K562 (cell line): ENCODE measurements around the gene GCHFR. TPM values are rescaled to one million over a fixed set of nuclear protein-coding genes. Genes with fewer than 3 reads are reported as not detected.

ENCODE experiments used
- ELK3 ChIP-seq: fragments of 450-650 bp; formaldehyde crosslinking; IDR thresholded peaks from 2 replicates; pipeline ENCODE4 v1.4.0; 2020; ENCODE audit warnings: mild to moderate bottlenecking
- GABPA ChIP-seq: fragments of 200-800 bp; sonication (Bioruptor generic); conservative IDR thresholded peaks from 2 replicates; pipeline ENCODE4 v1.6.1; 2016; ENCODE audit warnings: low read depth, missing genetic modification characterization, missing compliant biosample characterization
- GABPB1 ChIP-seq: sonication (generic); formaldehyde crosslinking; IDR thresholded peaks from 2 replicates; pipeline ENCODE4 v1.8.0; 2022; ENCODE audit warnings: mild to moderate bottlenecking, missing genetic modification reagents
- MYNN ChIP-seq, 2 experiments: sonication (generic); formaldehyde crosslinking in 1 of 2; IDR thresholded peaks; 2 replicates each; pipeline versions ENCODE4 v1.5.0 to v1.6.1; 2016 to 2020; ENCODE audit warnings: antibody characterized with exemption in 1 of 2, missing genetic modification reagents in 1 of 2
- POU5F1 ChIP-seq: fragments of 150-350 bp; IDR thresholded peaks from 2 replicates; pipeline ENCODE4 v1.6.1; 2014; ENCODE audit warnings: borderline replicate concordance, low read length, low read depth, mild to moderate bottlenecking; ENCODE audit not compliant: partially characterized antibody
- PTBP1 ChIP-seq: fragments of 200-400 bp; formaldehyde crosslinking; IDR thresholded peaks from 2 replicates; pipeline ENCODE4 v1.6.1; 2017; ENCODE audit warnings: low read depth, low read length
- PTRF ChIP-seq: fragments of 450-650 bp; IDR thresholded peaks from 2 replicates; pipeline ENCODE4 v1.6.1; 2016; ENCODE audit warnings: mild to moderate bottlenecking, missing genetic modification characterization, missing compliant biosample characterization
- RFX7 ChIP-seq: fragments of 250-450 bp; sonication (Bioruptor Pico); IDR thresholded peaks from 2 replicates; pipeline ENCODE4 v1.5.1; 2021; ENCODE audit warnings: mild to moderate bottlenecking
- SETDB1 ChIP-seq: IDR thresholded peaks from one replicate; pipeline ENCODE4 v1.6.1; 2012; ENCODE audit warnings: low read length, control low read depth, inconsistent platforms
- STAT6 ChIP-seq: sonication (generic); formaldehyde crosslinking; IDR thresholded peaks from 2 replicates; pipeline ENCODE4 v1.8.1; 2023; ENCODE audit warnings: mild to moderate bottlenecking, missing genetic modification reagents
- TARDBP ChIP-seq: fragments of 450-650 bp; IDR thresholded peaks from 2 replicates; pipeline ENCODE4 v1.6.1; 2016
- TFAM ChIP-seq: fragments of 250-450 bp; sonication (Bioruptor Pico); conservative IDR thresholded peaks from 2 replicates; pipeline ENCODE4 v1.5.0; 2021; ENCODE audit warnings: mild to moderate bottlenecking, moderate library complexity
- TSC22D4 ChIP-seq: fragments of 450-650 bp; IDR thresholded peaks from 2 replicates; pipeline ENCODE4 v1.6.1; 2016; ENCODE audit warnings: missing genetic modification characterization, missing biosample characterization, control low read depth
- YBX1 ChIP-seq: fragments of 450-650 bp; IDR thresholded peaks from 2 replicates; pipeline ENCODE4 v1.7.1; 2016; ENCODE audit warnings: mild to moderate bottlenecking
- ZMIZ1 ChIP-seq, 2 experiments: fragments of 150-350 bp in 1 of 2; IDR thresholded peaks; 2 replicates each; pipeline ENCODE4 v1.6.1; 2012 to 2016; ENCODE audit warnings: low read depth in 2 of 2, low read length in 2 of 2, mild to moderate bottlenecking in 1 of 2, moderate library complexity in 1 of 2
- ZNF395 ChIP-seq: fragments of 200-800 bp; sonication (Bioruptor generic); IDR thresholded peaks from 2 replicates; pipeline ENCODE4 v1.6.1; 2017; ENCODE audit warnings: missing genetic modification characterization, missing compliant biosample characterization
- ZNF668 ChIP-seq: fragments of 250-450 bp; sonication (Bioruptor Pico); IDR thresholded peaks from 2 replicates; pipeline ENCODE4 v1.8.0; 2022; ENCODE audit warnings: mild to moderate bottlenecking, inconsistent platforms
- ZNF707 ChIP-seq: fragments of 250-450 bp; sonication (Bioruptor Pico); conservative IDR thresholded peaks from 2 replicates; pipeline ENCODE4 v1.8.0; 2022; ENCODE audit warnings: inconsistent platforms, mild to moderate bottlenecking, moderate library complexity
- ZSCAN29 ChIP-seq: fragments of 450-650 bp; IDR thresholded peaks from 2 replicates; pipeline ENCODE4 v1.6.1; 2017
- polyA plus RNA-seq, 8 experiments: library from polyadenylated mRNA; depleted of rRNA in 4 of 8; stranded (reverse) in 5 of 8; unstranded in 3 of 8; fragments of >200 nt; fragmentation: Nextera tagmentation in 2 of 8; fragmentation: Illumina TruSeq in 1 of 8; extraction: Ambion mirVana in 2 of 8; extraction: Trizol in 1 of 8; gene quantifications; 2 replicates each; pipeline versions ENCODE4 v1.2.1 to v1.2.3, GENCODE V29; 2011 to 2014; ENCODE audit warnings: inconsistent platforms in 1 of 8, missing spikeins in 1 of 8
- total RNA-seq, 7 experiments: library from RNA; depleted of rRNA in 6 of 7; stranded (reverse); fragments of >200 nt in 6 of 7; fragmentation: Illumina TruSeq in 2 of 7; extraction: Trizol in 2 of 7; gene quantifications; 2 replicates each; pipeline versions ENCODE4 v1.2.1 to v1.2.3, GENCODE V29; 2011 to 2021; ENCODE audit warnings: low replicate concordance in 1 of 7

GCHFR gene
- total and polyA plus RNA-seq, 9 of the 15 experiments (the other 6 are each of a cell fraction or from before 2014, with no cell fraction given) = 8.7 to 83.5 (median 20.8) TPM

GRCh38 chr15:40754883-40755811 is 8.7 kb upstream of the GCHFR start, which contains the start of gene RMDN3 (continued):
- TF ChIP-seq ZMIZ1 (IDR thresholded peaks at IDR 0.05; ENCODE audit: low read depth in 2 of 2, low read length in 2 of 2) (no peak), YBX1 (no peak), SETDB1 (peak; percentile 52), GABPA (0 out of 2 replicates have a peak, but pooled peaks have one; percentile 25), PTBP1 (no peak), ZSCAN29 (no peak), MYNN (IDR thresholded peaks at IDR 0.05) (no peak), MYNN (CRISPR knock-in tag; IDR thresholded peaks at IDR 0.05) (no peak), ZNF707 (CRISPR knock-in tag) (no peak), TARDBP (0 out of 2 replicates have a peak, but pooled peaks have one; percentile 31), POU5F1 (no peak), TFAM (CRISPR knock-in tag) (no peak), ELK3 (CRISPR knock-in tag) (no peak), RFX7 (CRISPR knock-in tag) (no peak), STAT6 (CRISPR knock-in tag) (no peak), PTRF (no peak), GABPB1 (CRISPR knock-in tag) (peak; percentile 43; the same call in 1 of the 2 replicates), ZNF395 (peak; percentile 58), ZNF668 (CRISPR knock-in tag) (no peak), TSC22D4 (tag) (no peak)
